Measurements from ENCODE around the gene HLCS.

DNA sequence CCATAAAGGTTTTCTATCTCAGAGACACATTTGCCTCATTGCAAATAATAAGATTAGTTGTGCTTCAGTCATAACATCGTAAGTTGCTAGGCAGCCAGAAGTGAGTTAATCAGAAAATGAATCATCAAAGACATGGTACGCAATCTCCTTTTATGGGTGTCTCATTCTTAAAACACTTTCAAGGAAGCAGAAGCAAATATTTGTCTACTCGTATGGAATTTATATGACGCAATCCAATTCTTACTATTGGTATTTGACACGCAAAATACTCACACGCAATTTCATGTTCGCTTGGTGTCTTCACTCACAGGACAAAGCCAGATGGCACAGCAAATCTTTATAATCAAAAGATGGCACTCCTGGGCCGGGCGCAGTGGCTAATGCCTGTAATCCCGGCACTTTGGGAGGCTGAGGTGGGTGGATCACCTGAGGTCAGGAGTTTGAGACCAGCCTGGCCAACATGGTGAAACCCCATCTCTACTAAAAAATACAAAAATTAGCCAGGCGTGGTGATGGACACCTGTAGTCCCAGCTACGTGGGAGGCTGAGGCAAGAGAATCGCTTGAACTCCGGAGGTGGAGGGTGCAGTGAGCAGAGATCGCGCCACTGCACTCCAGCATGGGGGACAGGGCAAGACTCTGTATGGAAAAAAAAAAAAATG lies 56.4 kb downstream of the HLCS start:
- TF ChIP-seq, protein P1, sequence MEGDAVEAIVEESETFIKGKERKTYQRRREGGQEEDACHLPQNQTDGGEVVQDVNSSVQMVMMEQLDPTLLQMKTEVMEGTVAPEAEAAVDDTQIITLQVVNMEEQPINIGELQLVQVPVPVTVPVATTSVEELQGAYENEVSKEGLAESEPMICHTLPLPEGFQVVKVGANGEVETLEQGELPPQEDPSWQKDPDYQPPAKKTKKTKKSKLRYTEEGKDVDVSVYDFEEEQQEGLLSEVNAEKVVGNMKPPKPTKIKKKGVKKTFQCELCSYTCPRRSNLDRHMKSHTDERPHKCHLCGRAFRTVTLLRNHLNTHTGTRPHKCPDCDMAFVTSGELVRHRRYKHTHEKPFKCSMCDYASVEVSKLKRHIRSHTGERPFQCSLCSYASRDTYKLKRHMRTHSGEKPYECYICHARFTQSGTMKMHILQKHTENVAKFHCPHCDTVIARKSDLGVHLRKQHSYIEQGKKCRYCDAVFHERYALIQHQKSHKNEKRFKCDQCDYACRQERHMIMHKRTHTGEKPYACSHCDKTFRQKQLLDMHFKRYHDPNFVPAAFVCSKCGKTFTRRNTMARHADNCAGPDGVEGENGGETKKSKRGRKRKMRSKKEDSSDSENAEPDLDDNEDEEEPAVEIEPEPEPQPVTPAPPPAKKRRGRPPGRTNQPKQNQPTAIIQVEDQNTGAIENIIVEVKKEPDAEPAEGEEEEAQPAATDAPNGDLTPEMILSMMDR (IDR thresholded peaks at IDR 0.05; ENCODE audit: extremely low read depth in 1 of 2, insufficient read depth in 1 of 2, low read depth in 1 of 2, low read length in 2 of 2) = no peak
- TF ChIP-seq POLR2AphosphoS5 (IDR thresholded peaks at IDR 0.05; ENCODE audit: insufficient read depth, low read depth, low read length) (no peak), POLR2A (IDR thresholded peaks at IDR 0.05; ENCODE audit: low read depth, low read length) (no peak), EZH2 (IDR thresholded peaks at IDR 0.05; ENCODE audit: borderline replicate concordance, low read depth, low read length, severe bottlenecking) (no peak)

All from endothelial cell of umbilical vein (primary cell).